HepG2 (cell line): ENCODE measurements around the gene ZNF726.

Source experiments
- GFI1 ChIP-seq: sonication (generic); formaldehyde crosslinking; IDR thresholded peaks from 2 replicates; pipeline ENCODE4 v1.5.0; 2020; ENCODE audit warnings: missing genetic modification reagents, mild to moderate bottlenecking, borderline replicate concordance
- YEATS4 ChIP-seq: sonication (generic); formaldehyde crosslinking; IDR thresholded peaks from 2 replicates; pipeline ENCODE4 v1.4.0; 2020; ENCODE audit warnings: missing genetic modification reagents, borderline replicate concordance
- ZNF720 ChIP-seq: sonication (generic); formaldehyde crosslinking; IDR thresholded peaks from 2 replicates; pipeline ENCODE4 v1.4.0; 2020; ENCODE audit warnings: missing genetic modification reagents
- TF ChIP-seq, protein P1 (sequence below): sonication (generic); formaldehyde crosslinking; IDR thresholded peaks from 2 replicates; pipeline ENCODE4 v1.5.0; 2020; ENCODE audit warnings: mild to moderate bottlenecking, missing genetic modification reagents, moderate library complexity
- TF ChIP-seq, protein P2 (sequence below): sonication (generic); formaldehyde crosslinking; IDR thresholded peaks from 2 replicates; pipeline ENCODE4 v1.8.0; 2022; ENCODE audit warnings: mild to moderate bottlenecking, missing genetic modification reagents
- TF ChIP-seq, protein P3 (sequence below): IDR thresholded peaks from 2 replicates; pipeline ENCODE4 v1.6.1; 2016; ENCODE audit warnings: control low read depth

DNA sequence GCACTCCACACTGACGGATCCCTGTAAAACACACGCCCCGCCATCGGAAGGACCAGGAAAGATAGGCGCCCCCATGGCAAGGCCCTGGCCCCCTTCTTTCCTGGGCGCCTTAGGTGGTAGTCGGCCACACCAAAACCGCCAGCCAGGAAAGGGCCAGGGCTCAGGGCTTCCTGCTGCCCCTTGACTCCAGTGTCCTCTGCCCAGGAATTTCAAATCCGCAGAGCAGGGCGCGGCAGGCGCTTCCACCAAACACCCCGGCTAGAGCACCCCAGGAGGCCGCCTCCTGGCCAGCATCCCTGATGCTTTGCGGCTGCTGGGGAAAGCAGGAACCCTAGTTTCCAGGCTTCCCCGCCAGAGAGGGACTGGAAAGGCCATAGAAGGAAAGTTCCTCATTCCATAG is 57.5 kb downstream of the ZNF726 start:
- TF ChIP-seq, protein P1, sequence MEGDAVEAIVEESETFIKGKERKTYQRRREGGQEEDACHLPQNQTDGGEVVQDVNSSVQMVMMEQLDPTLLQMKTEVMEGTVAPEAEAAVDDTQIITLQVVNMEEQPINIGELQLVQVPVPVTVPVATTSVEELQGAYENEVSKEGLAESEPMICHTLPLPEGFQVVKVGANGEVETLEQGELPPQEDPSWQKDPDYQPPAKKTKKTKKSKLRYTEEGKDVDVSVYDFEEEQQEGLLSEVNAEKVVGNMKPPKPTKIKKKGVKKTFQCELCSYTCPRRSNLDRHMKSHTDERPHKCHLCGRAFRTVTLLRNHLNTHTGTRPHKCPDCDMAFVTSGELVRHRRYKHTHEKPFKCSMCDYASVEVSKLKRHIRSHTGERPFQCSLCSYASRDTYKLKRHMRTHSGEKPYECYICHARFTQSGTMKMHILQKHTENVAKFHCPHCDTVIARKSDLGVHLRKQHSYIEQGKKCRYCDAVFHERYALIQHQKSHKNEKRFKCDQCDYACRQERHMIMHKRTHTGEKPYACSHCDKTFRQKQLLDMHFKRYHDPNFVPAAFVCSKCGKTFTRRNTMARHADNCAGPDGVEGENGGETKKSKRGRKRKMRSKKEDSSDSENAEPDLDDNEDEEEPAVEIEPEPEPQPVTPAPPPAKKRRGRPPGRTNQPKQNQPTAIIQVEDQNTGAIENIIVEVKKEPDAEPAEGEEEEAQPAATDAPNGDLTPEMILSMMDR (CRISPR knock-in tag): no peak
- TF ChIP-seq GFI1 (CRISPR knock-in tag): no peak
- TF ChIP-seq ZNF720: no peak
- TF ChIP-seq, protein P2, sequence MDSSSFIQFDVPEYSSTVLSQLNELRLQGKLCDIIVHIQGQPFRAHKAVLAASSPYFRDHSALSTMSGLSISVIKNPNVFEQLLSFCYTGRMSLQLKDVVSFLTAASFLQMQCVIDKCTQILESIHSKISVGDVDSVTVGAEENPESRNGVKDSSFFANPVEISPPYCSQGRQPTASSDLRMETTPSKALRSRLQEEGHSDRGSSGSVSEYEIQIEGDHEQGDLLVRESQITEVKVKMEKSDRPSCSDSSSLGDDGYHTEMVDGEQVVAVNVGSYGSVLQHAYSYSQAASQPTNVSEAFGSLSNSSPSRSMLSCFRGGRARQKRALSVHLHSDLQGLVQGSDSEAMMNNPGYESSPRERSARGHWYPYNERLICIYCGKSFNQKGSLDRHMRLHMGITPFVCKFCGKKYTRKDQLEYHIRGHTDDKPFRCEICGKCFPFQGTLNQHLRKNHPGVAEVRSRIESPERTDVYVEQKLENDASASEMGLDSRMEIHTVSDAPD (CRISPR knock-in tag): no peak
- TF ChIP-seq YEATS4 (CRISPR knock-in tag): no peak
- TF ChIP-seq, protein P3, sequence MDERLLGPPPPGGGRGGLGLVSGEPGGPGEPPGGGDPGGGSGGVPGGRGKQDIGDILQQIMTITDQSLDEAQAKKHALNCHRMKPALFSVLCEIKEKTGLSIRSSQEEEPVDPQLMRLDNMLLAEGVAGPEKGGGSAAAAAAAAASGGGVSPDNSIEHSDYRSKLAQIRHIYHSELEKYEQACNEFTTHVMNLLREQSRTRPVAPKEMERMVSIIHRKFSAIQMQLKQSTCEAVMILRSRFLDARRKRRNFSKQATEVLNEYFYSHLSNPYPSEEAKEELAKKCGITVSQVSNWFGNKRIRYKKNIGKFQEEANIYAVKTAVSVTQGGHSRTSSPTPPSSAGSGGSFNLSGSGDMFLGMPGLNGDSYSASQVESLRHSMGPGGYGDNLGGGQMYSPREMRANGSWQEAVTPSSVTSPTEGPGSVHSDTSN: no peak
